ENCODE data around the gene AP1M2. TPM values are rescaled to one million over a fixed set of nuclear protein-coding genes. Genes with fewer than 3 reads are reported as not detected.

Gene AP1M2
- total and polyA plus RNA-seq, 2 donors (not counting 3 experiments of a cell fraction or from before 2014, with no cell fraction given), result 0.19 TPM; not detected in 1

- POLR2A ChIA-PET, result interaction anchor here (0.6 kb wide), 1 partner anchor 10 kb away, joined by 9 read pairs; no protein-coding TSS in a partner anchor
- Histone ChIP-seq H3K4me1 (ENCODE audit: control insufficient read depth, extremely low read depth, insufficient read depth, low read length) (peaks cover 10% of the 10 kb centered on the region), H3K4me3 (replicated peaks in 1 of 3; ENCODE audit: insufficient read depth in 1 of 3, low read depth in 1 of 3, low read length in 3 of 3) (peak within 1 kb of the TSS; percentile 33 to 37 (median 33)), H3K27me3 (ENCODE audit: control insufficient read depth in 2 of 2, insufficient read depth in 2 of 2, low read length in 2 of 2) (no peaks in the 10 kb centered on the region), H3K27ac (ENCODE audit: insufficient read depth, low read depth, low read length) (no peak within 1 kb of the TSS), H3K4me2 (ENCODE audit: insufficient read depth, low read length) (peak within 1 kb of the TSS; percentile 88), H3K9me1 (replicated peaks; ENCODE audit: control insufficient read depth, extremely low read depth, insufficient read depth, low read length) (no peaks in the 10 kb centered on the region), H3K9ac (replicated peaks; ENCODE audit: extremely low read depth, insufficient read depth, low read length) (peak within 1 kb of the TSS; percentile 25), H4K20me1 (replicated peaks; ENCODE audit: control insufficient read depth, extremely low read depth, insufficient read depth, low read length) (no peaks in the 10 kb centered on the region), H3K79me2 (ENCODE audit: control insufficient read depth, insufficient read depth, low read length) (no peaks in the 10 kb centered on the region), H3K9me3 (replicated peaks; ENCODE audit: control insufficient read depth, insufficient read depth, low read length) (no peaks in the 10 kb centered on the region), H3K36me3 (ENCODE audit: control insufficient read depth in 2 of 2, extremely low read depth in 1 of 2, insufficient read depth in 2 of 2, low read length in 2 of 2) (peaks cover 0 to 9% of the 10 kb centered on the region in 2 experiments), H2AFZ (ENCODE audit: low read depth, low read length) (peak within 1 kb of the TSS; percentile 76)
- dilution Hi-C loops (cut with MboI; ENCODE audit: extremely low pct_ligation_motif_present, low sequenced_read_pairs), result no loop called here
- BruUV-seq (replicated peaks), result no TSS peak
- FAIRE-seq, result peak; percentile 55
- intact Hi-C loops (cut with micrococcal nuclease), result loop anchor here (2.0 to 5.0 kb wide), 2 partner anchors 22 to 43 kb away; no protein-coding TSS in a partner anchor
- peak; percentile 22 for TF ChIP-seq POLR2A (IDR thresholded peaks at IDR 0.05; ENCODE audit: low read depth, low read length)
- no peak for TF ChIP-seq GATA2 (IDR thresholded peaks at IDR 0.05; ENCODE audit: insufficient read depth, insufficient read length, low read depth, low read length)
- peak; percentile 10 for TF ChIP-seq POLR2AphosphoS5 (IDR thresholded peaks at IDR 0.05; ENCODE audit: insufficient read depth, low read depth, low read length)
- CTCF ChIA-PET, result interaction anchor here (0.9 to 3.6 kb wide), 6 partner anchors 13 to 246 kb away, joined by 3 to 25 read pairs (median 3); no protein-coding TSS in a partner anchor
- peak; percentile 41 for DNase-seq (ENCODE audit: low read depth, low spot score)
Observed at GRCh38 chr19:10625003-10625761, 38.1 kb upstream of the AP1M2 start, which contains the start of gene SLC44A2. SLC44A2 (plus strand) TSS chr19:10625553; CDS start chr19:10625634, 81 bp downstream.

GRCh38 chr19:10624585-10624984, 37.5 kb upstream of the AP1M2 start:
- Histone ChIP-seq H3K4me2 (ENCODE audit: insufficient read depth, low read length) (peak overlapping the region; percentile 88), H3K4me1 (ENCODE audit: control insufficient read depth, extremely low read depth, insufficient read depth, low read length) (peaks cover 10% of the 10 kb centered on the region)

More at GRCh38 chr19:10624585-10624984, 37.5 kb upstream of the AP1M2 start:
- TF ChIP-seq MYC (IDR thresholded peaks at IDR 0.05; ENCODE audit: low read depth, low read length) (no peak), FOS (IDR thresholded peaks at IDR 0.05; ENCODE audit: borderline replicate concordance, insufficient read depth, low read length) (no peak), POLR2AphosphoS5 (IDR thresholded peaks at IDR 0.05; ENCODE audit: insufficient read depth, low read depth, low read length) (no peak), EZH2 (IDR thresholded peaks at IDR 0.05; ENCODE audit: borderline replicate concordance, low read depth, low read length, severe bottlenecking) (no peak), CTCF (IDR thresholded peaks at IDR 0.05; ENCODE audit: extremely low read depth in 1 of 2, insufficient read depth in 1 of 2, low read depth in 1 of 2, low read length in 2 of 2) (no peak)
- DNase-seq (ENCODE audit: low read depth, low spot score), result no peak
- Histone ChIP-seq H4K20me1 (replicated peaks; ENCODE audit: control insufficient read depth, extremely low read depth, insufficient read depth, low read length) (no peaks in the 10 kb centered on the region), H3K27ac (ENCODE audit: insufficient read depth, low read depth, low read length) (no peak overlapping the region), H3K9me3 (replicated peaks; ENCODE audit: control insufficient read depth, insufficient read depth, low read length) (no peaks in the 10 kb centered on the region), H3K4me3 (replicated peaks in 1 of 3; ENCODE audit: insufficient read depth in 1 of 3, low read depth in 1 of 3, low read length in 3 of 3) (no peak overlapping the region), H2AFZ (ENCODE audit: low read depth, low read length) (no peak overlapping the region), H3K79me2 (ENCODE audit: control insufficient read depth, insufficient read depth, low read length) (no peaks in the 10 kb centered on the region), H3K36me3 (ENCODE audit: control insufficient read depth in 2 of 2, extremely low read depth in 1 of 2, insufficient read depth in 2 of 2, low read length in 2 of 2) (peaks cover 0 to 9% of the 10 kb centered on the region in 2 experiments), H3K9ac (replicated peaks; ENCODE audit: extremely low read depth, insufficient read depth, low read length) (peak overlapping the region; percentile 25), H3K9me1 (replicated peaks; ENCODE audit: control insufficient read depth, extremely low read depth, insufficient read depth, low read length) (no peaks in the 10 kb centered on the region), H3K27me3 (ENCODE audit: control insufficient read depth in 2 of 2, insufficient read depth in 2 of 2, low read length in 2 of 2) (no peaks in the 10 kb centered on the region)
- dilution Hi-C loops (cut with MboI; ENCODE audit: extremely low pct_ligation_motif_present, low sequenced_read_pairs) (no loop called here), intact Hi-C loops (cut with micrococcal nuclease) (loop anchor here (2.0 kb wide), 1 partner anchor 22 kb away; no protein-coding TSS in a partner anchor)
- ChIA-PET POLR2A (interaction anchor here (0.6 kb wide), 1 partner anchor 11 kb away, joined by 9 read pairs; no protein-coding TSS in a partner anchor), CTCF (interaction anchor here (0.9 to 3.6 kb wide), 6 partner anchors 12 to 246 kb away, joined by 3 to 25 read pairs (median 3); no protein-coding TSS in a partner anchor)
- no TSS peak for BruUV-seq (replicated peaks)
- FAIRE-seq, result no peak

All from endothelial cell of umbilical vein (primary cell).